ENCODE measurements around the gene SAMD4B. TPM values are rescaled to one million over a fixed set of nuclear protein-coding genes. Genes with fewer than 3 reads are reported as not detected.
A peak's percentile ranks its signal among the peaks of the same experiment; 100 is the strongest.
"Not testable (repeated sequence)": the region's sequence is repeated elsewhere in the genome, so short reads cannot be mapped to it uniquely, and the experiment has no call there.

The SAMD4B gene
- total RNA-seq, 2 donors from 2014 or later: 52.8 to 75.1 TPM

DNA sequence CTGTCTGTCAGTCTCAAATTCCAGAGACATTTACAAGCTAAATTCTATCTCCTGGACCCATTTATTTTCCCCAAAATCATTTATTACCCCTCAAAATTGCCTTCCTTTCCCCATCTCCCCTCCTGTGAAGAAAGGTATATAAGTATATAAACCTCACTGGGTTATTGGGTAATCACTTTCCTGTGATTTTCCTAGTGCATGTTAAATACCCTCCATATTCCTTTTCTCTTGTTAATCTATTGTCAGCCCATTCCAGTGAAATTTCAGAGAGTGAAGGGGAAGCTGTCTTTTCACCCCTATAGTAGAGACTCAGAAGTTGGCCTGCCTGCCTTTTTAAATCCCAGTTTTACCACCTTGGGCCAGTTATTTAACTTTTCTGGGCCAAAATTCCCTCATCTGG lies 36.1 kb upstream of the SAMD4B start:
- H3K4me3 Mint-ChIP-seq: no peak overlapping the region
- H3K4me1 Mint-ChIP-seq: peaks cover 7% of the 10 kb centered on the region
- no peak for ATAC-seq (replicated peaks)
- no peaks in the 10 kb centered on the region for H3K9me3 Mint-ChIP-seq
- no peak overlapping the region for H3K27ac Mint-ChIP-seq
- H3K27me3 Mint-ChIP-seq: no peaks in the 10 kb centered on the region
- peaks cover 15% of the 10 kb centered on the region for H3K36me3 Mint-ChIP-seq (ENCODE audit: low read depth)

DNA sequence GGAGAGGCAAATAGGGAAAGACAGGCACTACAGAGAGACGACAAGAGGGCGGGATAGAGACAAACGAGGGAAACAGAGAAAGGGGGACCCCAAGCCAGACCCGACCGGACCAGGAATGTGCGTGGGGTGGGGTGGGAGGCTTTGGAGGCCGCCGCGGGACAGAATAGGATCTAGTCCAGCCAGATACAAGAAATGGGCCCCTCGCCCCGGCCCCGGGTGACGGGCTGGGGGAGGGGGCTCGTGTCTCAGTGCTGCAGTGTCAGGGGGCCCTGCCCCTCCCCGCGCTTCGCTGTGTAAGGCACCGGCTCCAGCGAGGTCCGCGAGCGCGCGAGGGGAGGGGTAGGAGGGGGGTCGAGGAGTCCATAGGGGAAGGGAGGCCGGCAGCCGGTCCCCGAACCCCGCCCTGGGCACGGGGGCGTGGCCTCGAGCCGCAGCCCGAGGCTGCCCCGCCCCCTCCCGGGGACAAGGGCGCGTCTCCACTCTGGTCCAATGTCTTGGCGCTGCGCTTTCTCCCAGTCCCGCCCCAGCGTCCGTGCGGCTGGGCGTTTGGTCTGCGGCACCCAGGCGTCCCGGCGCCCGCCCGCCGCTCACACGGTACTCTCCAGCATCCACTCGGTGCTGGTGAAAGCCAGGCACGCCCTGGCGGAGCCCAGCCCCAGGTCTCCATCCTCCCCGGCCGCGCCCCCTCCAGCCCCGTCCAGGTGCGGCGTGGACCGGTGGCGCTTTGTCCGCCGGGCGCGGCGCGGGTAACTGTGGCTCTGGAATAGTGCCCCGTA lies 35.0 kb upstream of the SAMD4B start:
- H3K27me3 Mint-ChIP-seq: no peaks in the 10 kb centered on the region
- peaks cover 12% of the 10 kb centered on the region for H3K4me1 Mint-ChIP-seq
- no peaks in the 10 kb centered on the region for H3K9me3 Mint-ChIP-seq

DNA sequence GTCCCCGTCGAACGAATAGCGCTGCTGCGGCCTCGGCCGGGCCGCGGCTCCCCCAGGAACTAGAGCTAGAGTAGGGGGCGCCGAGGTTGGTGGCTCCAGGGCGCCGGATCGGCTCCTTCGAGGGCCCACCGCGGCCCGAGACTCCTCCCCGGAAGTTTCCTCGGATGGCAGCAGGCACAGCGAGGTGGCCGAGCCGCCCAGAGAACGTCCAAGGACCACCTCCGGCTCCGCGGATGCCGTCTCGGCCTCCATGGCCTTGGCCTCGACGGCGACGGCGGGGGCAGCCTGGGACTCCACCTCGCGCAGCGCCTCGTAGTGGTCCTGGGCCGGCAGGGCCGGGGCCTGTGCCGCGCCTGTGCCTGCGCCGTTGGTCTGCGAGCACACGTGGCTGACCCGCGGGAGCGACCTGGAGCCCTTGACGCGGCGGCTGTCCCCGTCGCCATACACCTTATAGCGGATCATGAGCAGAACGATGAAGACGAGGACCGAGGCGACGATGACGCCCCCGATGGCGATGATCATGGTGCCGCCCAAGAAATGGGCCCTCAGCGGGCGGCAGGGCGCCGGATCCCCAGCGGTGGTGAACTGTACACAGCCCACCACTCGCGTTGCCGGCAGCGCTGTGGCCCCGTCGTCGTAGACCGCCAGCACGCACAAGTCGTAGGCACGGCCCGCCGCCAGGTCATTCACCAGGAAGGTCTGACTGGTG lies 34.2 kb upstream of the SAMD4B start:
- ATAC-seq (replicated peaks): no peak
- Mint-ChIP-seq H3K27ac (no peak overlapping the region), H3K4me3 (no peak overlapping the region), H3K9me3 (no peaks in the 10 kb centered on the region), H3K27me3 (no peaks in the 10 kb centered on the region), H3K4me1 (peaks cover 12% of the 10 kb centered on the region), H3K36me3 (ENCODE audit: low read depth) (peaks cover 34% of the 10 kb centered on the region)

More for the DNA sequence above, 35.0 kb upstream of the SAMD4B start:
- ATAC-seq (replicated peaks): peak; percentile 12
- Mint-ChIP-seq H3K36me3 (ENCODE audit: low read depth) (peaks cover 26% of the 10 kb centered on the region), H3K4me3 (no peak overlapping the region), H3K27ac (no peak overlapping the region)

GRCh38 chr19:39308531-39309304 lies 33.5 kb upstream of the SAMD4B start:
- ATAC-seq (replicated peaks): no peak
- Mint-ChIP-seq H3K9me3 (no peaks in the 10 kb centered on the region), H3K4me1 (peaks cover 12% of the 10 kb centered on the region), H3K27me3 (no peaks in the 10 kb centered on the region), H3K36me3 (ENCODE audit: low read depth) (peaks cover 41% of the 10 kb centered on the region), H3K4me3 (no peak overlapping the region), H3K27ac (no peak overlapping the region)

DNA sequence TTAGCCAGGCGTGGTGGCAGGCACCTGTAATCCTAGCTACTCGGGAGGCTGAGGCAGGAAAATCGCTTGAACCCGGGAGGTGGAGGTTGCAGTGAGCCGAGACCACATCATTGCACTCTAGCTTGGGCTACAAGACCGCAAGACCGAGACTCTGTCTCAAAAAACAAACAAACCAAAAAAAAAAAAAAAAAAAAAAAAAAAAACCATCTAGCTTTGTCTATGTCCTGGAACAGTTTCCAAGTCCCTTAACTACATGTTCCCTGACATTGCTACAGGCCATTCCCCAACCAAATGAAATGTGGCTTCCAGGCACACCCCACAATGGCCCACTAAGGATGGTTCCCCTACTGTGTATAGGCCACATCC lies 32.9 kb upstream of the SAMD4B start:
- not testable (repeated sequence) for H3K9me3 Mint-ChIP-seq; H3K27me3 Mint-ChIP-seq; ATAC-seq (replicated peaks); H3K4me3 Mint-ChIP-seq; H3K27ac Mint-ChIP-seq
- peaks cover 12% of the 10 kb centered on the region for H3K4me1 Mint-ChIP-seq
- peaks cover 47% of the 10 kb centered on the region for H3K36me3 Mint-ChIP-seq (ENCODE audit: low read depth)

DNA sequence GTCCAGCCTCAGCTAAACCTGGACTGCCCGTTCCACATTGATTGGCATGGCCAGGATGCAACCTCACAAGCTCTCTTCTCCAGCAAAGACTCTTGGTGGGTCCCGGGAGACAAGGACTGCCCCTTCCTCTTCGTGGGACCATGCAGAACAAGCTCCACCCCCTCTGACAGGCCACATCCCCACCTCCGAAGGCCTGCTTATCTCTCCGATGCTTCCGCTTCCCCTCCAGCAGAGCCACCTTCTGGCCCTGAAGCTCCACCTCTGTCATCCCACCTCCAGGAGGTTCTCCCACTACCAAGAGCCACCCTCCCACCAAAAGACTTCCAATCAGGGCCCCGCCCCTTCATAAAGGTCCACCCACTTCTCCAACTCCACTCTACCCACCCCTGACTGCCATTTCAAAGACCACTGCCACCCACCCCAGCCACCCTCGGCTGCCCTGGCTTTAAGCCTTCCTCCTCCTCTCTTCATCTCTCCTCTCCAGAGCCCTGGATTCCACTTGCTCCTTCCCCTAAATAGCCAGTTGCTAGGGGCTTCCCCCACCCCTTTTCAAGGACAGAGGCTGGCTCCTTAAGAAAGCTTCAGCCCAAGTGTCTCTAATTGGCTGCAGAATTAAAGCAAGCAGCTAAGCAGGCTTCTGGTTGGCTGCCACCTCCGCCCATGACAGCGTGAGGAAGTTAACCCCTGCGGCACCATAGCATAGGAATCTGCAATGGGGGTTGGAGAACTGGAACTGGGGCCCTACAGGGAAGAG lies 31.5 kb upstream of the SAMD4B start:
- no peak overlapping the region for H3K27ac Mint-ChIP-seq
- no peak overlapping the region for H3K4me3 Mint-ChIP-seq
- ATAC-seq (replicated peaks): no peak
- no peaks in the 10 kb centered on the region for H3K27me3 Mint-ChIP-seq
- H3K9me3 Mint-ChIP-seq: no peaks in the 10 kb centered on the region
- peaks cover 12% of the 10 kb centered on the region for H3K4me1 Mint-ChIP-seq
- peaks cover 52% of the 10 kb centered on the region for H3K36me3 Mint-ChIP-seq (ENCODE audit: low read depth)

GRCh38 chr19:39314016-39314728 lies 28.0 kb upstream of the SAMD4B start:
- no peak for ATAC-seq (replicated peaks)
- Mint-ChIP-seq H3K27me3 (no peaks in the 10 kb centered on the region), H3K4me1 (peaks cover 19% of the 10 kb centered on the region), H3K9me3 (no peaks in the 10 kb centered on the region), H3K27ac (no peak overlapping the region), H3K4me3 (no peak overlapping the region), H3K36me3 (ENCODE audit: low read depth) (peaks cover 46% of the 10 kb centered on the region)

GRCh38 chr19:39315933-39316332 lies 26.3 kb upstream of the SAMD4B start:
- no peaks in the 10 kb centered on the region for H3K9me3 Mint-ChIP-seq
- H3K27ac Mint-ChIP-seq: no peak overlapping the region
- peaks cover 46% of the 10 kb centered on the region for H3K36me3 Mint-ChIP-seq (ENCODE audit: low read depth)
- no peaks in the 10 kb centered on the region for H3K27me3 Mint-ChIP-seq
- ATAC-seq (replicated peaks): no peak
- H3K4me1 Mint-ChIP-seq: peaks cover 25% of the 10 kb centered on the region
- H3K4me3 Mint-ChIP-seq: no peak overlapping the region

- no peaks in the 10 kb centered on the region for H3K9me3 Mint-ChIP-seq
- peak overlapping the region; percentile 18 for H3K27ac Mint-ChIP-seq
- H3K4me1 Mint-ChIP-seq: peaks cover 26% of the 10 kb centered on the region
- H3K27me3 Mint-ChIP-seq: no peaks in the 10 kb centered on the region
- no peak for ATAC-seq (replicated peaks)
- no peak overlapping the region for H3K4me3 Mint-ChIP-seq
- H3K36me3 Mint-ChIP-seq (ENCODE audit: low read depth): peaks cover 37% of the 10 kb centered on the region
These were observed 25.4 kb upstream of the SAMD4B start for GRCh38 chr19:39316627-39317321.

- Mint-ChIP-seq H3K27ac (peak overlapping the region; percentile 18), H3K27me3 (no peaks in the 10 kb centered on the region), H3K36me3 (ENCODE audit: low read depth) (peaks cover 30% of the 10 kb centered on the region), H3K4me3 (no peak overlapping the region), H3K9me3 (no peaks in the 10 kb centered on the region), H3K4me1 (peaks cover 27% of the 10 kb centered on the region)
- ATAC-seq (replicated peaks): no peak
These were observed 24.7 kb upstream of the SAMD4B start for GRCh38 chr19:39317476-39317875.

GRCh38 chr19:39318071-39318470 lies 24.1 kb upstream of the SAMD4B start:
- H3K27ac Mint-ChIP-seq: no peak overlapping the region
- ATAC-seq (replicated peaks): no peak
- peaks cover 24% of the 10 kb centered on the region for H3K36me3 Mint-ChIP-seq (ENCODE audit: low read depth)
- no peaks in the 10 kb centered on the region for H3K27me3 Mint-ChIP-seq
- no peaks in the 10 kb centered on the region for H3K9me3 Mint-ChIP-seq
- peaks cover 30% of the 10 kb centered on the region for H3K4me1 Mint-ChIP-seq
- H3K4me3 Mint-ChIP-seq: no peak overlapping the region

GRCh38 chr19:39318690-39319089 lies 23.5 kb upstream of the SAMD4B start:
- no peak for ATAC-seq (replicated peaks)
- no peaks in the 10 kb centered on the region for H3K27me3 Mint-ChIP-seq
- no peaks in the 10 kb centered on the region for H3K9me3 Mint-ChIP-seq
- H3K4me3 Mint-ChIP-seq: peak overlapping the region; percentile 33
- H3K27ac Mint-ChIP-seq: no peak overlapping the region
- peaks cover 32% of the 10 kb centered on the region for H3K4me1 Mint-ChIP-seq
- H3K36me3 Mint-ChIP-seq (ENCODE audit: low read depth): peaks cover 18% of the 10 kb centered on the region
